ENCODE measurements around the gene GCHFR. TPM values are rescaled to one million over a fixed set of nuclear protein-coding genes. Genes with fewer than 3 reads are reported as not detected.

Gene GCHFR
- total RNA-seq, 4 donors from 2014 or later: 6.6 to 13.9 (median 11.8) TPM

GRCh38 chr15:40750885-40751284, 13.0 kb upstream of the GCHFR start:
- peaks cover 20 to 67% (median 54%) of the 10 kb centered on the region in 4 donors for H3K36me3 ChIP-seq
- no peak overlapping the region for H3K4me3 ChIP-seq
- intact Hi-C loops (cut with DNase I): loop anchor here (5.0 to 10.0 kb wide), 2 partner anchors 146 to 186 kb away; partner anchors contain the start of genes CCDC32 and RPUSD2
- DNase-seq (ENCODE audit: extremely low spot score): no peak
- TF ChIP-seq POLR2AphosphoS5 (IDR thresholded peaks at IDR 0.05) (no peak), POLR2A (IDR thresholded peaks at IDR 0.05; ENCODE audit: low read depth) (no peak)
- no peaks in the 10 kb centered on the region for H3K9me3 ChIP-seq
- H3K27ac ChIP-seq (replicated peaks in 1 of 4): no peak overlapping the region
- no peaks in the 10 kb centered on the region for H3K27me3 ChIP-seq
- WGBS: 86% methylated on average over 2 of the region's 4 CpGs
- H3K4me1 ChIP-seq: peaks cover 15 to 31% (median 25%) of the 10 kb centered on the region in 4 donors

GRCh38 chr15:40751745-40752144, 12.1 kb upstream of the GCHFR start:
- peaks cover 20 to 60% (median 52%) of the 10 kb centered on the region in 4 donors for H3K36me3 ChIP-seq
- no peaks in the 10 kb centered on the region for H3K27me3 ChIP-seq
- no peak overlapping the region for H3K4me3 ChIP-seq
- TF ChIP-seq POLR2AphosphoS5 (IDR thresholded peaks at IDR 0.05) (no peak), CTCF (IDR thresholded peaks at IDR 0.05) (no peak), EP300 (IDR thresholded peaks at IDR 0.05) (no peak), POLR2A (IDR thresholded peaks at IDR 0.05; ENCODE audit: low read depth) (no peak)
- DNase-seq (ENCODE audit: extremely low spot score): no peak
- H3K27ac ChIP-seq (replicated peaks in 1 of 4): no peak overlapping the region
- H3K4me1 ChIP-seq: peaks cover 15 to 32% (median 26%) of the 10 kb centered on the region in 4 donors
- intact Hi-C loops (cut with DNase I): loop anchor here (5.0 to 10.0 kb wide), 2 partner anchors 146 to 187 kb away; partner anchors contain the start of genes CCDC32 and RPUSD2
- H3K9me3 ChIP-seq: no peaks in the 10 kb centered on the region
- 83% methylated on average over 11 of the region's 12 CpGs for WGBS

- peaks cover 15 to 32% (median 26%) of the 10 kb centered on the region in 4 donors for H3K4me1 ChIP-seq
- no peak for DNase-seq (ENCODE audit: extremely low spot score)
- no peaks in the 10 kb centered on the region for H3K27me3 ChIP-seq
- intact Hi-C loops (cut with DNase I): loop anchor here (2.0 to 10.0 kb wide), 3 partner anchors 52 to 190 kb away; partner anchors contain the start of genes CCDC32, DNAJC17, RPUSD2 and ZFYVE19
- no peaks in the 10 kb centered on the region for H3K9me3 ChIP-seq
- H3K27ac ChIP-seq (replicated peaks in 1 of 4): peak overlapping the region; percentile 72 to 86 (median 85)
- TF ChIP-seq CTCF (IDR thresholded peaks at IDR 0.05): no peak
- no peak for TF ChIP-seq EP300 (IDR thresholded peaks at IDR 0.05)
- no peak for TF ChIP-seq POLR2AphosphoS5 (IDR thresholded peaks at IDR 0.05)
- no peak for TF ChIP-seq POLR2A (IDR thresholded peaks at IDR 0.05; ENCODE audit: low read depth)
- peak overlapping the region; percentile 64 to 99 (median 88) for H3K4me3 ChIP-seq
- peaks cover 12 to 32% (median 29%) of the 10 kb centered on the region in 4 donors for H3K36me3 ChIP-seq
- 0% methylated on average over 19 of the region's 22 CpGs for WGBS
Observed at GRCh38 chr15:40754574-40754882, 9.3 kb upstream of the GCHFR start.

- peak within 1 kb of the TSS; percentile 72 to 86 (median 85) for H3K27ac ChIP-seq (replicated peaks in 1 of 4)
- under 1% methylated on average over 40 of the region's 66 CpGs for WGBS
- H3K4me1 ChIP-seq: peaks cover 15 to 32% (median 26%) of the 10 kb centered on the region in 4 donors
- H3K36me3 ChIP-seq: peaks cover 12 to 27% (median 24%) of the 10 kb centered on the region in 4 donors
- H3K4me3 ChIP-seq: peak within 1 kb of the TSS; percentile 64 to 99 (median 88)
- DNase-seq (ENCODE audit: extremely low spot score): peak; percentile 95
- H3K27me3 ChIP-seq: no peaks in the 10 kb centered on the region
- H3K9me3 ChIP-seq: no peaks in the 10 kb centered on the region
- no peak for TF ChIP-seq POLR2A (IDR thresholded peaks at IDR 0.05; ENCODE audit: low read depth)
- peak in 2 of 3 experiments; percentile 17 to 41 for TF ChIP-seq CTCF (IDR thresholded peaks at IDR 0.05)
- peak; percentile 85 to 91 for TF ChIP-seq POLR2AphosphoS5 (IDR thresholded peaks at IDR 0.05)
- intact Hi-C loops (cut with DNase I): loop anchor here (2.0 to 10.0 kb wide), 4 partner anchors 52 to 190 kb away; partner anchors contain the start of genes CCDC32, DNAJC17, RPUSD2 and ZFYVE19
Observed at GRCh38 chr15:40754883-40755811, 8.7 kb upstream of the GCHFR start, which contains the start of gene RMDN3. Gene RMDN3 (minus strand): TSS chr15:40755254. CDS start chr15:40754783, 471 bp downstream.

- TF ChIP-seq POLR2AphosphoS5 (IDR thresholded peaks at IDR 0.05): no peak
- no peak for TF ChIP-seq EP300 (IDR thresholded peaks at IDR 0.05)
- no peak for TF ChIP-seq POLR2A (IDR thresholded peaks at IDR 0.05; ENCODE audit: low read depth)
- TF ChIP-seq CTCF (IDR thresholded peaks at IDR 0.05): no peak
- H3K27ac ChIP-seq (replicated peaks in 1 of 4): peak overlapping the region; percentile 72 to 86 (median 85)
Observed at GRCh38 chr15:40755812-40756208, 8.1 kb upstream of the GCHFR start.

More at GRCh38 chr15:40755812-40756208, 8.1 kb upstream of the GCHFR start:
- WGBS: 62% methylated on average over 10 of the region's 10 CpGs
- peaks cover 6 to 21% (median 18%) of the 10 kb centered on the region in 4 donors for H3K36me3 ChIP-seq
- DNase-seq (ENCODE audit: extremely low spot score): no peak
- H3K4me1 ChIP-seq: peaks cover 15 to 32% (median 26%) of the 10 kb centered on the region in 4 donors
- peak overlapping the region; percentile 64 to 99 (median 88) for H3K4me3 ChIP-seq
- intact Hi-C loops (cut with DNase I): loop anchor here (2.0 to 10.0 kb wide), 3 partner anchors 51 to 191 kb away; partner anchors contain the start of genes CCDC32, DNAJC17, RPUSD2 and ZFYVE19
- H3K27me3 ChIP-seq: no peaks in the 10 kb centered on the region
- no peaks in the 10 kb centered on the region for H3K9me3 ChIP-seq

Data from esophagus muscularis mucosa (tissue), 4 donors.